ENCODE results near the gene LSM4.

Gene LSM4

DNA sequence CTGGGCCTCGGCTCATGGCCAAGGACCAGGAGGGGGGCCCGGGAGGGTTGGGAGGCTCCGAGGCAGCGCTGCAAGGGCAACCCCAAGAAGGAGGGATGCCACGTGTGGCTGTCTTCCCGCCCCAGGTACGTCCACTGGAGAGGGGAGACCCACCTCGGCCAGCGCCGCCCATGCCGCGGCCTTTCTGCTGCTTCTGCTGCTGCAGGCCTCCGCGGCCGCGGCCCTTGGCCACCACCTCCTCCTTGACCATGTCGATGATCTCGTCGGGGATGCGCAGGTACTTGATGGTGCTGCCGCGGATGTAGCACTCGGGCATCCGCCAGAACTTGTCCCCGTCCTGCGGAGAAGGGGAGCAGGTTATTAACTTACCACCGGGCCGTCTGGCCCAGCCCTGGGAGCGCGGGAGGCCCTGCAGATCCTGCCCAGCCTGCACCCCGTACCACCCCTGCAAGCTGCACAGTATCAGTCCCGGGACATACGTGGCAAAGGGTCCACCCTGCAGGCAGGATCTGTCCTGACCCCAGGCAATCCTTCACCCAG is 13.3 kb downstream of the LSM4 start:
- no peak for DNase-seq

DNA sequence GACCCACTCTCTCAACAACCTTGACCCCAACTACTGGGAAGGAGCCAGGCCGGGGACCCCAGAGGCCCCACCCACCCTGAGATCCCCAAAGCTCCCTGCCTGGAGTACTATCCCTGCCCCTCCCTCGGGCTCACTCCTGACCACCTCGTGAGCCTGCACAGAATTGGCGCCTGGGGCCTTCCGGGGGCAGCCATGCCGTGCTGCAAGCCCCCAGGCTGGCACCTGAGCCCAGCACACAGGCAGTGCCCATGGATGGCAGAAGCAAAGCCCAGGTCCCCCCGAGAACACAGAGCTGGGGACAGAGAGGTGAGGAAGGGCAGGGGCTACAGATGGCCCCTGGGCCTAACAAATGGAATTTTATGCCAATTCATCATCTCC is 13.9 kb downstream of the LSM4 start:
- no peak for DNase-seq

DNA sequence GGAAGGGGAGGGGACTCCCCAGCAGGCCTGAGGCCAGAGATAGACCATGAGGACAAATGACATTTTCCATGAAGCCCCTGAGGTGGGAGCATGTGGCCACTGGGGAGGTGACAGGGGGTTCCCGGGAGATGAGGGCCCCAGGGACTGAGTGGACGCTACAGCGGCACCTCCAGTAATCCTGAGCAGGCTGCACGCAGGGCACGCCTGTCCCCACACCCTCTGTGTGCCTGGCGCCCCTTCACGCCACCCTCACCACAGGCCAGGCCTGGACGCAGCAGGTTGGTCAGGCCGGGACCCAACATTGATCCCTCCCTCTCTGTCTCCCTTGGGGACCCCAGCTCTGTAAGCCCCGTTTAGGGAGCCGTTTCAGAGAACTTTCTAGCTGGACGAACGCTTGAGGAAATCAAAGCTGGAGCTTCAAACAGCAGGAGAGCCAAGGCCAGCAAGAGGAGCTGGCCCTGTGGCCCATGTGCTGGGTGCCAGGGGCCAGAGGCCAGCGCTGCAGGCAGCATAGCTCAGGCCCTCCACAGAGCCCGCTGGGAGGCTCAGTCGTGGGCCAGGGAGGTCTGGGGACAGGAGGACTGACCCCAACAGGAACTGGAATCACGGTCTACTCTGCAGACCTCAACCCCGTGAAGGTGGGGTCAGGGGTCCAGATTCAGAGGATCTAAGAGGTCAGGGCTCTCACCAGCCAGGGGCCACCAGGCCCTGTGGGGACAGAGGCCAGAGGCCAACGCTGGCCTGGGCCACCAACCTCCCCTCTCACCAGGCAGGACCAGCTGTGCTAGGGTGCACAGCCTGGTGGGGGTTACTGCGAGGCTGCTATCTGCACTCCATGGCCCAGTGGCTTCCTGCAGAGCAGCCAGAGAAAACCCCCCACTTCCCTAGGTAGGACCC is 14.6 kb downstream of the LSM4 start:
- DNase-seq = no peak

DNA sequence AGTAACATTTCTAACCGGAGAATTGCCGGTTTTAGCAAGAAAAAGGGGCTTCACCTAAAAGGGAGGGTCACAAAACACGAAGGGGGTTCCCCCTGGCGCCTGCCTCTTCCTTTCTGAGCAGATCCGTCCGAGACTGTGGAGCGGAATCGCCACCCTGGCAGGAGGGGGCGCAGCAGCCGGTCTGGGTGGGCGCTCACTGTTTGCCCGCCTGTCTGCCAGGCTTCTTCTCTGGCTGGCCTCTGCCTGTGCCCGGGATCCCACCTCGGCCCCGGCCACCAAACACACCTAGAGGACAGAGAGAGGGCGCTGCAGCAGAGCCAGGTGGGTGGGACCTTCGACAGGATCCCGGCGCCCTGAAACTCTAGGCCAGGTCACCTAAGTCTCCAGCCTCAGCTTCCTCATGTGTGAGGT is 15.6 kb downstream of the LSM4 start:
- no peak for DNase-seq

DNA sequence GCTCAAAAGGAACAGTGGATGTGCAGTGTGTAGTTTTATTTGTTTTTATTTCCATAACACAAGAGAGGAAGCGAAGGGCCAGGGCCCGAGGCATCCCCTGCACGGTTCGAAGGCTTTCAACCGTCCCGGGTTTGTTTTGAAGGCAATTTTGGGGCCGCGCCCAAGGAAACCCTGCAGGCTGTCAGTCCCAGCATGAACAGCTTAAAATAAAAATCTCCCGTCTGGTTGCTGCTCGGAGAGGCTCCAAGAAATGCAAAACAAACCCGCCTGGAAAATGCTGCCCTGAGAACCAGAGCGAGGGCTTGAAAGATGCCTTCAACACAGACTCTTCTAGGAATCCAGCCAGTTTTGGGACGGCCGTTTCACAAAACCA is 16.0 kb downstream of the LSM4 start:
- no peak for DNase-seq

GRCh38 chr19:18306209-18306887 is 16.5 kb downstream of the LSM4 start:
- no peak for DNase-seq

- DNase-seq = no peak
Measured at GRCh38 chr19:18304458-18305310, 18.2 kb downstream of the LSM4 start.

DNA sequence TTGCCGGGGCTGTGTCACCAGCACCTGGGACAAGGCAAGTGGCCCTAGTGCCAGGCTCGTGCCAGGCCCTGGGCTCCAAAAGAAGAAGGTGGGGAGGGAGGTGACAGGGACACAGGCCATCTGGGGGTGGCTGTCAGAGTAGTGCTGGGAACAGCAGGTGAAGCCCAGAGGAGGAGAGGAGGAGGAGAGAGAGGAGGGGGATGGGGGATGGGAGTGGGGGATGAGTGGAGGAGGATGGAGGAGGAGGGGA is 18.7 kb downstream of the LSM4 start:
- DNase-seq = no peak

DNA sequence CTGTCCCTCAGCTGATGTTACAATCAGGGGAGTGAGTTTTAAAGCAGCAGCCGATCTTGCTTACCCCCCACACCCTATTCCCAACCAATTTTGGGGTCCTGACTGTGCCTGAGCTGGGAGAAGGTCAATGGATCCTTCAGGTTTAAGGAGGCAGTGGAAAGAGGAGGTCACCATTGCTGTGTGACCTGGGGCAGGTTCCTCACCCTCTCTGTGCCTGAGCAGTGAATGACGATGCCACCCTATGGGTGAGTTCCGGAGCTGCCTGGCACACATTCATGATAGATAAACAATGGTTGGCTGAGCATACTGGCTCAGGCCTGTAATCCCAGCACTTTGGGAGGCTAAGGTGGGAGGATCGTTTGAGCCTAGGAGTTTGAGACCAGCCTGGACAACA is 21.2 kb downstream of the LSM4 start:
- DNase-seq = no peak

- no peak for DNase-seq
Measured at GRCh38 chr19:18300930-18301717, 21.8 kb downstream of the LSM4 start.

GRCh38 chr19:18299654-18300053 is 23.2 kb downstream of the LSM4 start:
- DNase-seq = no peak

GRCh38 chr19:18298601-18299000 is 24.3 kb downstream of the LSM4 start:
- no peak for DNase-seq

DNA sequence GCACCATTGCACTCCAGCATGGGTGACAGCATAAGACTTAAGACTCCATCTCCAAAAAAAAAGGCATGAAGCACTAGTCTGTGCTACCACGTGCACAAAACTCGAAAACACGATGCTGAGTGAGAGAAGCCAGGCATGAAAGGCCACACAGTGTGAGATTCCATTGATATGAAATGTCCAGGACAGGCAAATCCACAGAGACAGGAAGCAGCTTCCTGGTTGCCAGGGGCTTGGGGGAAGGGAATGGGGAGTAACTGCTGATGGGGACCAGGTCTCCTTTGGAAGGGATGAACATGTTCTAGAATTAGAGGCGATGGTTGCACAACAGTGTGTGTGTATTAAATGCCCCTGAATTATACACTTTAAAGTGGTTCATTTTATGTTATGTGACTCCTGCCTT is 25.6 kb downstream of the LSM4 start:
- DNase-seq = no peak

- no peak for DNase-seq
Measured at GRCh38 chr19:18295034-18295451, 27.8 kb downstream of the LSM4 start.

GRCh38 chr19:18294467-18294864 is 28.4 kb downstream of the LSM4 start:
- no peak for DNase-seq

DNA sequence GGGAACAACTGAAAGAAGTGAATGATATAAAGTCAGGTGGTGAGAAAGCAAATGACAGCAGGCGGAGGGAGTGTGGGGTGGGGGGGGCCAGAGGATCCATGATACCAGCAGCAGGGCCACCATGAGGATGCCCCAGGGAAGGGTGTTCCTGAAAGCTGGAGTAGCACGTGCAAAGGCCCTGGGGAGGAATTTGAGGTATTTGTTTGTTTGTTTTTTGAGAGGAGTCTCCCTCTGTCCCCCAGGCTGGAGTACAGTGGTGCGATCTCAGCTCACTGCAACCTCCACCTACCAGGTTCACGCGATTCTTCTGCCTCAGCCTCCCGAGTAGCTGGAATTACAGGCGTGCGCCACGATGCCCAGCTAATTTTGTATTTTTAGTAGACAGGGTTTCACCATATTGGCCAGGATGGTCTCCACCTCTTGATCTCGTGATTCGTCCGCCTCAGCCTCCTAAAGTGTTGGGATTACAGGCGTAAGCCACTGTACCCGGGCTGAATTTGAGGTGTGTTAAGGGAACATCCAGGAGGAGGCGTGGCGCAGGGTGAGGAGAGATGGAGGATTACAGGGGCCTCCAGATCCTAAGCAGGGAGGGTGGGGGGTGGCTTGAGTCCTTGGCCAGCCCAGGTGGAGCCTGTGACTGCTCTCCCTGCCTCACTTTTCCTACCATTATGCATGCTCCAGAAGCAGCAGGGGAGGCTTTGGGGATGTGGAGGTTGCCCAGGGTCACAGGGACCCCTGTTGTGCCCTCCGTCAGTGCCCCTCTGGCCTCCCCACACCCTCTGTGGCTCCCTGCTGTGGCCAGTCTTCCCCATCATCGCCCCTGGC is 29.0 kb downstream of the LSM4 start:
- DNase-seq = no peak

- no peak for DNase-seq
Measured at GRCh38 chr19:18292810-18293641, 29.9 kb downstream of the LSM4 start.

GRCh38 chr19:18292462-18292809 is 30.4 kb downstream of the LSM4 start:
- no peak for DNase-seq

- DNase-seq = no peak
Measured at GRCh38 chr19:18291590-18292461, 31.1 kb downstream of the LSM4 start.

DNA sequence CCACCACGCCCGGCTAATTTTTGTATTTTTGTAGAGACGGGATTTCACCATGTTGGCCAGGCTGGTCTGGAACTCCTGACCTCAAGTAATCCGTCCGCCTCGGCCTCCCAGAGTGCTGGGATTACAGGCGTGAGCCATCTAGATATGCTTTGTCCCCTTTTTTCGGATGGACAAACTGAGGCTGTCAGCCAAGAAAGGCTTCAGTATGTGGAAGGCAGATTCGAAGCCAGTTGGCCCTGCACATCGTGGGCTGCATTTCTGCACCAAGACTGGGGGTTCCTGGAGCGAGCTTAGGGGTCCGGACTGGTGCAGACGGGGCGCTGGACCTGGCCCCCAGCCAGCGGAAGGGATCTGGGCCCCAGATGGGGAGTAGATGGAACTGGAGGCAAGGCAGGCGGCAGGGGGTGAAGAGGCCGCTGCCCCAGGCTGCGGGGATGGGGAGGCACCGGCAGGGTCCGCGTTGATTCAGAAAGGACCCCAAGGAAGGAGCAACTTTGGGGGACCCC is 31.8 kb downstream of the LSM4 start:
- DNase-seq = no peak
